GM18505 (cell line): ENCODE measurements around the gene FAM114A2.
"Not testable (repeated sequence)": the region's sequence is repeated elsewhere in the genome, so short reads cannot be mapped to it uniquely, and the experiment has no call there.

Experiments
- ATAC-seq: cut with Tn5 transposase; IDR thresholded peaks from one replicate; pipeline ENCODE4 v1.9.1; 2021; ENCODE audit not compliant: unreplicated experiment
- POLR2A ChIP-seq: IDR thresholded peaks from 4 replicates; pipeline ENCODE4 v1.6.1; 2011; ENCODE audit warnings: borderline replicate concordance; ENCODE audit not compliant: insufficient read depth, insufficient read length; ENCODE audit errors: extremely low read depth

Gene FAM114A2

GRCh38 chr5:154038707-154039457 is at the start of gene FAM114A2, which contains the start of gene MFAP3:
FAM114A2 (minus strand) TSS chr5:154038910; CDS start chr5:154034953, 3,957 bp downstream.
MFAP3 (plus strand) TSS chr5:154038967; CDS start chr5:154049723, 10,756 bp downstream.
- peak; percentile 94 for TF ChIP-seq POLR2A
- ATAC-seq: peak; percentile 97

- ATAC-seq: no peak
- TF ChIP-seq POLR2A: no peak
Observed at GRCh38 chr5:154087260-154087659, 48.5 kb upstream of the FAM114A2 start.

DNA sequence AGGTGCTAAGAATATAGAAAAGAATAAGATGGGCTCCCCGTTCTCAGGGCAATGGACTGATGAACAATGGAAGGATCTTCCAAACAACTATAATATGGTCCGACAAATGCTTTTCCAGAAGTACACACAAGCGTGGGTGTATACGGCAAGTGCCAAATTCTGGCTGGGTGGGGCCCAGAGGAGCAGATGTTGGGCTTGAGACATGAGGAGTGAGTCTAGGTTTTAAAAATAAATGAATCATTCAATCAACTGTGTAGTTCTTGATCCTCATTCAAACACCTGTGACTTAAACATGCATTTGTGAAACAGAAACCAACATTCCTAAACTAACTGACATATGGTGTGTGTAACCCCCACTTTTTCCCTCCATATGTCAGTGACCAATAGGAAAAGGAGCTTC is 47.9 kb upstream of the FAM114A2 start:
- no peak for ATAC-seq

GRCh38 chr5:154086146-154086545 is 47.4 kb upstream of the FAM114A2 start:
- TF ChIP-seq POLR2A: no peak
- ATAC-seq: no peak

More for the DNA sequence above, 47.9 kb upstream of the FAM114A2 start:
- no peak for TF ChIP-seq POLR2A

DNA sequence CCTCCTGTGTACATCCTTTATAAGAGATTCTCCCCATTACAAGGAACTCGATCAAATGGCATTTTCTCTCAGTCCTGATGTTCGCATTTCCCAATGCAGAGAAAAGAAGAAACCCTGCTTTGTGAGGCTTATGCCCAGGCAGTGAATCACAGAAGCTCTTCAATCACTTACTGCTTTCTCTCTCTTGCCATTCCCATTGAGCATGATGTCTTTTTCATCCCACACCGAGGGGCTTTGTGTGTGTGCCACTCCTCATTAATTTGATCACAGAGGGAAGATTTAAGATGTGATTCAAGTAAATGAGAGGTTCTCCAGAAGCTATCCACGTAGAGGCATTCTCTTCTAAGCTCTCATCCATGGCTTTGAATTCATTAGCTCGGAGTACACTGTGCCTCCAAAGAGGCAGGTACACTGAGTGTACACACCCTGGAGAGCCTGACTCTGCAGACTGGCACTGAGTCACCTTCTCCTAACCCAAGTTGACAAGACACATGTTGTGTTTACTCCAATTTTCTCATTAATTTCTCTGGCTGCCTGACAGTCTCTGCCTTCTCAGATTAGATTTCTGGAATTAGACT is 45.4 kb upstream of the FAM114A2 start:
- TF ChIP-seq POLR2A: no peak
- no peak for ATAC-seq

DNA sequence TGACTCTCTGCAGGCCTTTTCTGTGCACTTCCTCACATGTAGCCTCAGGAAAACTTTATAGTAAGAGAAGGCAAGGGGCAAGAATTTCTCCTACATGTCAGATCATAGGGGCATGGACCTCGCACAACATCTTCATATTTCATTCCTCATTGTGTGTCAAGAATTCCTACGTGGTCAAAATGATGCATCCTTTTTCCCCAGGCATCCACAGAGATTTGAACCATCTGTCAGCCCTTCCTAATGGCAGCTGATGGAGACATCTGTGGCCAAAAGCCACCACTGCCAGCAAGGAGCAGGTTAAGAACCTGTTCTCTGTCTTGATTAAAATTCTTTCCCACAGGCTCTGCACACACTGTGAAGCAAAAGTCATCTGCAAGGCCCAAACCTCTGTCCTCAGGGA is 42.5 kb upstream of the FAM114A2 start:
- ATAC-seq: no peak
- no peak for TF ChIP-seq POLR2A

GRCh38 chr5:154078272-154078671 is 39.6 kb upstream of the FAM114A2 start:
- ATAC-seq: no peak
- TF ChIP-seq POLR2A: no peak

- no peak for ATAC-seq
- no peak for TF ChIP-seq POLR2A
Observed at GRCh38 chr5:154077696-154078095, 39.0 kb upstream of the FAM114A2 start.

DNA sequence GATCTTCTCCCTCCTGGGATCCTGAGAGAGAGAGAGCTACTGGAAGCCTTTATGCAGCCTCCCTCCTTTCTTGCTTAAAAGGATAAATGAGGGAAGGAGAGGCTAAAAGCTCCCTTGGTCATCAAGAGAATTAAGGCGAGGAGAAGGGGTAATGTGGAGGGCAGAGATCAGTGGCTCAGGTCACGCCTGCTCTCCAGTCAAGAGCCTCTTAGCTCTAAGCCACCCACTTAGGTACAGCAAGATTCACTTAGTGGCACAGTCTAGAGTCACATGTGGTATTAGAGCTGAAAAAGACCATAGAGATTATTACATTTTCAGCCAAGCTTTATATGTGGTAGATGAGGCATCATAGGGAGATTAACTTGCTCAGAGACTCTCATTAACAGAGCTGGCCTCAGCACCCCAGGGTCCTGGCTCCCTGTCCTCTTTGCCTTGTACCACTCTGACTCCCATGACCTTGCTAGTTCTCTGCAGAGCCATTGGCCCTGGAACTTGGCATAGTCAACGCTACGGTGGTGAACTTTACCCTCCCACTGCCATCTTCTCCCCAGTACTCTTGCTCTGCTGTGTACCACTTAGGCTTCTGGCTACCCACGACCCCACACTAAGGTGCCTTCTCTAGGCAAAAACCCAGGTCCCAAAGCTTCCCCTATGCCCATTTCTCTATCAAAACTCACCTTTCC is 37.7 kb upstream of the FAM114A2 start:
- no peak for ATAC-seq
- no peak for TF ChIP-seq POLR2A

DNA sequence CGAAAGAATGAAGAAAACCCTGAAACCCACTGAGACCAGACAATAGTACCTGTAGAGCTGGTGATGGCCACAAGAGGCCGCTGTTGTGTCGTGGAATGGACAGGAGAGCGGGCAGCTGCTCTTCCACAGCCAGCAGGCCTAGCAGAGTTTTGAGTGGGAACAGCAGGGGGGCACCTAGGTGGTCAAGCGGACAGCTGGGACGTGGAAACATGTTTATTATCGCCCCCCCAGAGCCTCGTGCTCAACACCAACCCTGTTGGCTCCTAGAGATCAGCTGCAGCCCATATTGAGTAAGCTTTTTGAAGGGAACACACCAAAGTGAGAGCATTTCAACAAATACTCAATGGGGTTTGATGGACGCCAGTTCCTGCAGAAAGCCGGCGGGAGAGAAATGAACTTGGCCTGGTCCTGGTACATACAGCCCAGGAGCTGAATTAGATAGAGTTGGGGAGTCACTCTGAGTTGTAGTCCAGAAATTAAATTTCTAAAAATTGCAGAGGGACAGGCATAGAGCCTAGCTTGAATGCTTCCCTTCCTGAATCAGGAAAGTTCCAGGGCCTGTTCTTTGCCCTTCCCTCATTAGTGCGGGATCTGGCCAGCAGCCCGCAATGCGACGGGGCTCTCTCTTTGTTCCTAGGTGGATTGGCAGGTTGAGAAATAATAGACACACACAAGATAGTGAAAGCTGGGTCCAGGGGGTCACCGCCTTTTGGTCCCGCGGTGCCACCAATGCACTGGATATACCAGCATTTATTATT is 33.9 kb upstream of the FAM114A2 start:
- TF ChIP-seq POLR2A: no peak
- peak; percentile 94 for ATAC-seq

DNA sequence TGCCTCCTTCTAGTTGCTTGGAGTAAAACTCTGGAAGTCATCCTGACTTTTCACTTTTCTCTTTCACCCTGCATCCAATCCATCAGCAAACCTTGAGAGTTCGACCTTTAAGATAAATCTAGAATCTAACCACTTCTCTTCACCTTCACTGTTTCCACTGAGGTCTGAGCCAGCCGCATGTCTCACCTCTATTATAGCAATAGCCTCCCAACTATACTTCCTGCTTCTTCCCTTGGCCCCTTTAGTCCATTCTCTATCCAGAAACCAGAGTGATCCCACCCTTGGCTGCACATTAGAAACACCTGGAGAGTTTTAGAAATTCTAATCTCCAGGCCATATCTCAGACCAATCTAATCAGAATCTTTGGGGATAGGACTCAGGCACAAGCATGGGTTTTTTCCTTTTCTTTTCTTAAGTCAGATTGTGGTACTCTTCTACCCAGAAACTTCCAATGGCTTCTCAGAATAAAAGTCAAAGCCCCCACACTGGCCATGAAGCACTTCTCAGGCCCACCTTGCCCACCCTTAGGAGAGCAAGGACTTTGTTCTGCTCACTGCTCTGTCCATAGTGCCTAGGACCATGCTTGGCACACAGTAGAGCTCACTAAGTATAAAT is 33.2 kb upstream of the FAM114A2 start:
- ATAC-seq: peak; percentile 22

DNA sequence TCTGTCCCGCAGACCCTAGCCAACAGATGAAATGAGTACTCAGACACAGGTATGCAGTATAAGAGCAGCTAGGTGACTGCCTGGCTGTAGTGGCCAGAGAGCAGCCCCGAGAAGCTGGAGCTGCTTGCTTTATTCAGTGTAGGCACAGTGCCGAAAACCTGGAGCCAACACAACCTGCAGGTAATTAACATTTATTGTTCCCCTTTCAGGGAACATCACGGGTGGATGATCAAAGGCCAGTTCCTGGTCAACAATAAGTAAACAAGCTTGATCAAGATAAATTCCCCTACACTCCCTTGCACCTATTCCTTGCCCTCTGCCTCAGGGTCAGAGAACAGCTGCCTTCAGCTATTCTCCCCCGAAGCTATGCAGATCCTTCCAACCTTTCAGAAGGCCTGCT is 31.1 kb upstream of the FAM114A2 start:
- not testable (repeated sequence) for ATAC-seq

More for the DNA sequence above, 33.2 kb upstream of the FAM114A2 start:
- no peak for TF ChIP-seq POLR2A

- ATAC-seq: no peak
- TF ChIP-seq POLR2A: no peak
Observed at GRCh38 chr5:154065971-154066370, 27.3 kb upstream of the FAM114A2 start.
